Glomerular visceral epithelial cell (primary cell): Measurements from ENCODE around the gene MICALL1.
"Not testable (repeated sequence)": the region's sequence is repeated elsewhere in the genome, so short reads cannot be mapped to it uniquely, and the experiment has no call there.

Experiments used
- DNase-seq: peaks from one replicate; pipeline ENCODE4 v3.0.0-alpha.2; 2016; ENCODE audit errors: extremely low spot score

MICALL1 gene

GRCh38 chr22:37959231-37959825 is 53.2 kb downstream of the MICALL1 start:
- no peak for DNase-seq

- no peak for DNase-seq
Measured at GRCh38 chr22:37961062-37961461, 55.0 kb downstream of the MICALL1 start.

GRCh38 chr22:37965940-37966664 is 60.0 kb downstream of the MICALL1 start:
- DNase-seq: peak; percentile 23

- no peak for DNase-seq
Measured at GRCh38 chr22:37967147-37967546, 61.0 kb downstream of the MICALL1 start.

GRCh38 chr22:37967637-37968451 is 61.7 kb downstream of the MICALL1 start:
- DNase-seq: no peak

GRCh38 chr22:37968452-37969251 is 62.6 kb downstream of the MICALL1 start:
- DNase-seq: no peak

- no peak for DNase-seq
Measured at GRCh38 chr22:37970864-37971263, 64.8 kb downstream of the MICALL1 start.

- no peak for DNase-seq
Measured at GRCh38 chr22:37971475-37972434, 65.7 kb downstream of the MICALL1 start.

- no peak for DNase-seq
Measured at GRCh38 chr22:37972527-37972926, 66.4 kb downstream of the MICALL1 start.

GRCh38 chr22:37973271-37974170 is 67.4 kb downstream of the MICALL1 start:
- DNase-seq: no peak

- DNase-seq: no peak
Measured at GRCh38 chr22:37975153-37975552, 69.1 kb downstream of the MICALL1 start.

GRCh38 chr22:37976022-37976421 is 69.9 kb downstream of the MICALL1 start:
- DNase-seq: not testable (repeated sequence)

GRCh38 chr22:37976547-37976946 is 70.5 kb downstream of the MICALL1 start:
- no peak for DNase-seq

- no peak for DNase-seq
Measured at GRCh38 chr22:37979782-37980181, 73.7 kb downstream of the MICALL1 start.

GRCh38 chr22:37981282-37982011 is 75.3 kb downstream of the MICALL1 start:
- no peak for DNase-seq

- no peak for DNase-seq
Measured at GRCh38 chr22:37982151-37982785, 76.2 kb downstream of the MICALL1 start.

GRCh38 chr22:37982938-37983859 is 77.1 kb downstream of the MICALL1 start:
- DNase-seq: no peak
